ENCODE measurements around the gene TEKT1.

Gene TEKT1

GRCh38 chr17:6756425-6757031, 75.0 kb downstream of the TEKT1 start:
- no peak for DNase-seq

GRCh38 chr17:6755731-6756184, 75.8 kb downstream of the TEKT1 start, which contains the start of gene XAF1:
TSS of gene XAF1 (plus strand) at chr17:6756046. CDS start at chr17:6756079, 33 bp downstream.
- DNase-seq, result peak; percentile 46

GRCh38 chr17:6755281-6755680, 76.2 kb downstream of the TEKT1 start:
- no peak for DNase-seq

GRCh38 chr17:6753546-6753945, 78.0 kb downstream of the TEKT1 start:
- no peak for DNase-seq

GRCh38 chr17:6753006-6753445, 78.5 kb downstream of the TEKT1 start:
- peak; percentile 20 for DNase-seq

- DNase-seq, result peak; percentile 19
Observed at GRCh38 chr17:6752068-6752909, 79.2 kb downstream of the TEKT1 start.

- peak; percentile 29 for DNase-seq
Observed at GRCh38 chr17:6749519-6749918, 82.0 kb downstream of the TEKT1 start.

GRCh38 chr17:6748617-6749016, 82.9 kb downstream of the TEKT1 start:
- DNase-seq, result no peak

Data from hematopoietic multipotent progenitor cell treated with erythropoietin and hydrocortisone succinate and interleukin-3 and kit ligand, for 8 days (in vitro differentiated cells).